Coronary artery (tissue), 2 donors: Measurements from ENCODE around the gene ATP13A2.

ENCODE experiments used
- DNase-seq: peaks from one replicate; pipeline ENCODE4 v3.0.0-alpha.2; 2017; ENCODE audit warnings: low spot score
- H3K27ac ChIP-seq, 2 donors: fragments of 200-600 bp; sonication (generic); one replicate each; pipeline ENCODE4 v1.5.1; 2016 to 2019
- H3K4me3 ChIP-seq: fragments of 200-600 bp; sonication (generic); 2 replicates; pipeline ENCODE4 v1.5.1; 2016; ENCODE audit warnings: mild to moderate bottlenecking, moderate library complexity
- TF ChIP-seq, protein P1 (sequence below): fragments of 200-600 bp; sonication (generic); IDR thresholded peaks from one replicate; pipeline ENCODE4 v1.5.1; 2019; ENCODE audit warnings: antibody characterized with exemption

Gene ATP13A2

DNA sequence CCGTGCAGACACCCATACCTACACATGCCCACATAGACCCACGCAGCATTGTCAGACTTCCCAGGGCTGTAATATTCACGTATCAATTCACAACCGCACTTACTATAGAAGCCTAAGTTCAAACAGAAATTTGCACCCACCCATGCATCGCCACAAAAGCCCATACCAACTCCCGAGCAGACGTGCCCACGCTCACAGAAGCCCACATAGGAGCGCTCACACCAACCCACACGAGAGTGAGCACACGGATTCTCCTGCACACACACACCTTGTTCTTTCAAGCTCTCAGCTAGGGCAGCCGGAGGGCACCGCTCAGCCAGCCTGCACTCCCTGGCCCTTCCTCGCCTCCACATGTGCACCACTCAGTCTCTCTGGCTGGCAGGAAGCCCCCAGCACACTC, 35.9 kb downstream of the ATP13A2 start:
- no peak for DNase-seq
- Histone ChIP-seq H3K27ac (peak overlapping the region; percentile 95 to 97), H3K4me3 (no peak overlapping the region)
- TF ChIP-seq, protein P1, sequence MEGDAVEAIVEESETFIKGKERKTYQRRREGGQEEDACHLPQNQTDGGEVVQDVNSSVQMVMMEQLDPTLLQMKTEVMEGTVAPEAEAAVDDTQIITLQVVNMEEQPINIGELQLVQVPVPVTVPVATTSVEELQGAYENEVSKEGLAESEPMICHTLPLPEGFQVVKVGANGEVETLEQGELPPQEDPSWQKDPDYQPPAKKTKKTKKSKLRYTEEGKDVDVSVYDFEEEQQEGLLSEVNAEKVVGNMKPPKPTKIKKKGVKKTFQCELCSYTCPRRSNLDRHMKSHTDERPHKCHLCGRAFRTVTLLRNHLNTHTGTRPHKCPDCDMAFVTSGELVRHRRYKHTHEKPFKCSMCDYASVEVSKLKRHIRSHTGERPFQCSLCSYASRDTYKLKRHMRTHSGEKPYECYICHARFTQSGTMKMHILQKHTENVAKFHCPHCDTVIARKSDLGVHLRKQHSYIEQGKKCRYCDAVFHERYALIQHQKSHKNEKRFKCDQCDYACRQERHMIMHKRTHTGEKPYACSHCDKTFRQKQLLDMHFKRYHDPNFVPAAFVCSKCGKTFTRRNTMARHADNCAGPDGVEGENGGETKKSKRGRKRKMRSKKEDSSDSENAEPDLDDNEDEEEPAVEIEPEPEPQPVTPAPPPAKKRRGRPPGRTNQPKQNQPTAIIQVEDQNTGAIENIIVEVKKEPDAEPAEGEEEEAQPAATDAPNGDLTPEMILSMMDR = no peak

DNA sequence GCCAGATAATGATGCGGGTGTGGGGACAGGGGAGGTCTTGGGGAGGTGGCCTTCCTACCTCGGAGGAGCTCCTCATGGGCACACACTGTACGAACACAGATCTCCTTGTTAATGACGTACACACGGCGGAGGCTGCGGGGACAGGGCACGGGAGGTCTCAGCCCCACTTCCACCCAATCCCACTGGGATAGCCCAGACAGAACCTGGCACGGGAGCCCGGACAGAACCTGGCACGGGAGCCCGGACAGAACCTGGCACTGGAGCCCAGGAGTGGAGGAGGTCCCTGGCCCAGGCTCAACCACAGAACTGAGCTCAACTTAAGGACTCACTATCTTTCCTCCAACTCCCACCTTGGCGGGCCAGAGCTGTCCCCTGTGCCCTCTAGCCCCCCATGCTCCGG, 36.5 kb downstream of the ATP13A2 start:
- peak; percentile 93 for DNase-seq
- peak overlapping the region; percentile 95 to 97 for H3K27ac ChIP-seq
- no peak overlapping the region for H3K4me3 ChIP-seq
- TF ChIP-seq, protein P1 = no peak

DNA sequence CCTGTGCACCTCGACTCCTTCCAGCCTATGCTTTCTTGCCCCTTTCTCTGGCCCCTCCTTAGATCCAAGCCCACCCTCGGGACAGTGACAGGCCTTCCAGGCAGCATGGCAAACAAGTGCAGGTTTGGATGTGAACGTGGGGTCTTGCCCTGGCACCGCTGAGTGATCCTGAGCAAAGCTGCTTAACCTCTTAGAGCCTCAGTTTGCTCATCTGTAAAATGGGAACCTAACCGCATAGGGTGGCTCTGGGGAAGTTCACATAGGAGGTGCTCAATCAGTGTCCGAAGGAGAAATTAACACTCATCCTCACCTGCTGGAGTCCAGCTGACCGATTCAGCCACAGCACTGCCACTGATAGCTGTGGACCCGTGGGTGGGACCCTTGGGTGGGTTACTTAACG, 38.5 kb downstream of the ATP13A2 start:
- no peak overlapping the region for H3K4me3 ChIP-seq
- DNase-seq = no peak
- TF ChIP-seq, protein P1 = no peak
- peak overlapping the region; percentile 68 to 82 for H3K27ac ChIP-seq

DNA sequence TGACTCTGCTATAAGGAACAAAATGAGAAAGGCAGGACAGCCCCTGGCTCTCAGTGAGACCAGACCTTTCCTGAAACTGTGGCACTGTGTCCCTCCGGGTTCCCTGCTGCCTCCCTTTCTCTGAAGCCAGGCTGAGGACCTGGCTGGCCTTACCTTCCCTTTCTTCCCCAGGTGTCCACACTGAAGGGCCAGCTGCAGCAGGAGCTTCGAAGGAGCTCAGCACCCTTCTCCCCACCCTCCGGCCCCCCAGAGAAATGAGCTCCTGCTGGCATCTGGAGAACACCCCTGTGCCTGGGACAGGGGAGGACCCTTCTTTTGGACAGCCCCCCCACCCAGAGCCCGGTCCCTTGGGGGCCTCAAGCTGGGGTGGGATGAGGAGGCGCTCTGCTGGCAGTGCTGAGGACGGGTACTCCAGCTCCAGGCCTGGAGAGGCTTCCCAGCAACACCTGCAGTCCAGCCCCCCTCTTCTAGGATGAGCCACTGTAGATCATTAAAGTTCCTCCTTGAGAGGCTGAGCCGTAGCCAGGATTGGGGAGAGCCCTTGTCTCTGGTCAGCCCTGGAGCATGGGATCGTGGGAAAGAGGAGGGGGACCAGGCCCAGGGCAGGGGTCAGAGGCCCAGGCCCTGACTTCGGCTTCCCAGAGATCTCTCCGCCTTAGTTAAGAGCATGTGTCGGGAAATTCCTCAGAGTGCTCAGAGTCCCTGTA, 39.4 kb downstream of the ATP13A2 start:
- peak overlapping the region; percentile 68 to 82 for H3K27ac ChIP-seq
- TF ChIP-seq, protein P1 = no peak
- no peak for DNase-seq

DNA sequence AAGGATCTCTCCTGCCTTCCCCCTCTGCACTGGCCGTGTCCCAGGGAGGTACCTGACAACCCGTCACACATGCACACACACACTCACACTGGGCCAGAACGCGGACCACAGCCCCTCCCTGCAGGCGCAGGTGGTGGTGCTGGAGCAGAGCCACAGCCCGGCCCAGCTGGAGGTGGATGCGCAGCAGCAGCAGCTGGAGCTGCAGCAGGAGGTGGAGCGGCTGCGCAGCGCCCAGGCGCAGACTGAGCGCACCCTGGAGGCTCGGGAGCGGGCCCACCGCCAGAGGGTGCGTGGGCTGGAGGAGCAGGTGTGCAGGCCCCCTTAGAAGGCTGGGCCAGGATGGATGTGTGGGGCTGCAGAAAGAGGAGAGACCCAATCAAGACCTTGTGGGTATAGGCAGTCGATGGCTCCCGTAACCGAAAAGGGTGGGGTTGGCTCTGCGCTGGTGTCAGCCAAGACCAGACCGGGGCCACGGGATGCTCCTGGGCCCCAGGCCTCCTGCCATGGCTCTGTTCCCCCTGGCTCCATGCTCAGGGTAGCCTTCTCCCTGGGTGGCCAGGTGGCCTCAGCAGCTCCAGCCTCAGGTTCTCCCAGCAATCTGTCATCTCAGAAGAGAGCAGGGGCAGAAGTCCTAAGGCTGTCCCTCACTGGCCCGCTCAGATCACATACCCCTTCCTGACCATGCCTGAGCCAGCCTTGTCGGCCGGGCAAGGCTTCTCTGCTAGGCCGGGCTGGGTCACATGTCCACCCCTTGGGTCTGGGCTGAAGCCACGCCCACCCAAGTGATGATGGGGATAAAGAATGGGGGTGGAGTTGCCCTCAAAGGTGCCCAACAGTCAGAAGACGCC, 40.2 kb downstream of the ATP13A2 start:
- TF ChIP-seq, protein P1 = no peak
- peak; percentile 71 for DNase-seq
- Histone ChIP-seq H3K27ac (peak overlapping the region; percentile 68 to 82), H3K4me3 (no peak overlapping the region)

More for the DNA sequence above, 39.4 kb downstream of the ATP13A2 start:
- no peak overlapping the region for H3K4me3 ChIP-seq

DNA sequence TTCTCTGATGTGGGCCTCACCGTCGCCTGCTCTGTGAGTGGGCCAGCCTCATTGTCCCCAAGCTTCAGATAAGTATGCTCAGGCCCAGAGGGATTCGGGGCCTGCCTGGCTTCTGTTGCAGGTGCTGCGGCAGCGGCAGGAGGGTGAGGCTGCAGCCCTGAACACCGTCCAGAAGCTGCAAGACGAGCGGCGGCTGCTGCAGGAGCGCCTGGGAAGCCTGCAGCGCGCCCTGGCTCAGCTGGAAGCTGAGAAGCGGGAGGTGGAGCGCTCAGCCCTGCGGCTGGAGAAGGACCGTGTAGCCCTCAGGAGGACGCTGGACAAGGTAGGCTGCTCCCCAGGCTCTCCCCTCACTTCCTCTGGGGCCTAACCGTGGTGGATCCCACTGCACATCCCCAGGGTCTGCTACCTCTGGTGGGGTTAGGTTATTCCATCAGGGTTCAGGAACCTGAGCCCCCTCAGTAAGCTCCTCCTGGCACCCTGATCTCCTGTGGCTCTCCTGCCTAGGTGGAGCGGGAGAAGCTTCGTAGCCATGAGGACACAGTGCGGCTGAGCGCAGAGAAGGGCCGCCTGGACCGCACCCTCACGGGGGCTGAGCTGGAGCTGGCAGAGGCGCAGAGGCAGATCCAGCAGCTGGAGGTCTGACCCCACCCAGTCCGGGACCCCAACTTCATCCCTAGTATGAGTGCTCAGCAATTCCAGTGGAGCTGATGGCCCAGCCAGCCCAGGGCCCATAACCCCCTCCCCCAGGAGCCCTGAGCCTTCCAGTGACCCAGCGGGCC, 41.4 kb downstream of the ATP13A2 start:
- Histone ChIP-seq H3K4me3 (no peak overlapping the region), H3K27ac (no peak overlapping the region)
- TF ChIP-seq, protein P1 = no peak
- no peak for DNase-seq
